Adrenal gland (tissue), 5 donors: ENCODE results near the gene BAG3.

Experiments
- POLR2A ChIP-seq, 2 donors: fragments of 450-650 bp; IDR thresholded peaks; one replicate each; pipeline ENCODE4 v1.6.1; 2017; ENCODE audit warnings: antibody characterized with exemption in 2 of 2, mild to moderate bottlenecking in 2 of 2, moderate library complexity in 1 of 2
- TF ChIP-seq, protein P1 (sequence below), 6 experiments: fragments of 450-650 bp in 4 of 6; fragments of 200-600 bp in 2 of 6; sonication (generic) in 1 of 6; IDR thresholded peaks; 1 replicate in 5 of 6; 2 replicates in 1 of 6; pipeline versions ENCODE4 v1.5.1 to v1.8.0; 2016 to 2021; ENCODE audit warnings: antibody characterized with exemption in 6 of 6, mild to moderate bottlenecking in 2 of 6, moderate library complexity in 1 of 6
- donor health status: DM: no; HTN: no; CAD: no.

DNA sequence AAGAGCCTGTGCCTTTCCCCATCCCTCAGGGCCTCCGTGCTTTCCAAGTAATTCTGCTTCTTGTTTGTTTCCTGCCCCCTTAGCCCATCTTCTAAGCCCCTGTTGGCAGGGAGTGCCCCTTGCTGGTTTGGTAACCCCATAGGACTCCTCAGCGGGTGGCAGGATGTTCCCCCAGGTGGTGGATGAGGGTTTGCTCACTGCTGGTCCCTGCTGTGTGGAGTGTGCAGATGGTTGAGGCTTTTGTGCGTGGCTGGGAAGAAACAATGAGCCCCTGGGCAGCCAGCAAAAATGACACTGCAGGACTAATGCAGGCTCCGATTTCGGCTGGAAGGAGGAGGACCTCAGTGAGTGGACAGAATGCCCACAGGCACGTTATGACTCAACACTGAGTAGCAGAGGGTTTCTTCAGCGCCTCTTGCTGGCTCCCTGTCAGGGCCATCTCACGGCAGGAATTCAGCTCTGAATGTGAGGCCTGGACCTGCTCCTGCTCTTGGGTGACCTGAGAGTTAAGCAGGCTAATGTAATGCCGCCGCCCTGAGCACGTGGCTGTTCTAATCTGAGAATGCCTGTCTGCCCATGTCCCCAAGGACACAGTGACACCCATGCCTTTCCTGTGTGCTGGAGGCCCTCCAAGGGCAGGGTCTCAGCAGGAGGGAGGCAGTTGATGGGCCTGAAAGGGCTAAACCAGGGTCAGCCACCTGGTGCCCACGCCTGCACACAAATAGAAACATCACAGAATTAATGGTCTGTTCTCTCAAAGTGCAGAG, 16.6 kb downstream of the BAG3 start:
- TF ChIP-seq, protein P1, sequence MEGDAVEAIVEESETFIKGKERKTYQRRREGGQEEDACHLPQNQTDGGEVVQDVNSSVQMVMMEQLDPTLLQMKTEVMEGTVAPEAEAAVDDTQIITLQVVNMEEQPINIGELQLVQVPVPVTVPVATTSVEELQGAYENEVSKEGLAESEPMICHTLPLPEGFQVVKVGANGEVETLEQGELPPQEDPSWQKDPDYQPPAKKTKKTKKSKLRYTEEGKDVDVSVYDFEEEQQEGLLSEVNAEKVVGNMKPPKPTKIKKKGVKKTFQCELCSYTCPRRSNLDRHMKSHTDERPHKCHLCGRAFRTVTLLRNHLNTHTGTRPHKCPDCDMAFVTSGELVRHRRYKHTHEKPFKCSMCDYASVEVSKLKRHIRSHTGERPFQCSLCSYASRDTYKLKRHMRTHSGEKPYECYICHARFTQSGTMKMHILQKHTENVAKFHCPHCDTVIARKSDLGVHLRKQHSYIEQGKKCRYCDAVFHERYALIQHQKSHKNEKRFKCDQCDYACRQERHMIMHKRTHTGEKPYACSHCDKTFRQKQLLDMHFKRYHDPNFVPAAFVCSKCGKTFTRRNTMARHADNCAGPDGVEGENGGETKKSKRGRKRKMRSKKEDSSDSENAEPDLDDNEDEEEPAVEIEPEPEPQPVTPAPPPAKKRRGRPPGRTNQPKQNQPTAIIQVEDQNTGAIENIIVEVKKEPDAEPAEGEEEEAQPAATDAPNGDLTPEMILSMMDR (IDR thresholded peaks at IDR 0.05) = peak in 1 of 6 experiments; percentile 15
- peak in 1 of 2 donors; percentile 82 for TF ChIP-seq POLR2A (IDR thresholded peaks at IDR 0.05)
